Keratinocyte (primary cell): Measurements from ENCODE around the gene GLRX5.

Experiments used
- CTCF ChIP-seq, 3 experiments: IDR thresholded peaks in 1 of 3; conservative IDR thresholded peaks in 1 of 3; optimal IDR thresholded peaks in 1 of 3; 2 replicates in 2 of 3; 3 replicates in 1 of 3; pipeline versions ENCODE3 to v1.5.1; 2011; ENCODE audit warnings: low read length in 3 of 3, mild to moderate bottlenecking in 3 of 3, moderate library complexity in 2 of 3, control low read depth in 1 of 3, inconsistent platforms in 1 of 3; ENCODE audit not compliant: insufficient read depth in 2 of 3; ENCODE audit errors: extremely low read depth in 1 of 3
- EZH2 ChIP-seq: IDR thresholded peaks from one replicate; pipeline ENCODE4 v1.6.1; 2012; ENCODE audit warnings: inconsistent platforms, mild to moderate bottlenecking, low read length, moderate library complexity

DNA sequence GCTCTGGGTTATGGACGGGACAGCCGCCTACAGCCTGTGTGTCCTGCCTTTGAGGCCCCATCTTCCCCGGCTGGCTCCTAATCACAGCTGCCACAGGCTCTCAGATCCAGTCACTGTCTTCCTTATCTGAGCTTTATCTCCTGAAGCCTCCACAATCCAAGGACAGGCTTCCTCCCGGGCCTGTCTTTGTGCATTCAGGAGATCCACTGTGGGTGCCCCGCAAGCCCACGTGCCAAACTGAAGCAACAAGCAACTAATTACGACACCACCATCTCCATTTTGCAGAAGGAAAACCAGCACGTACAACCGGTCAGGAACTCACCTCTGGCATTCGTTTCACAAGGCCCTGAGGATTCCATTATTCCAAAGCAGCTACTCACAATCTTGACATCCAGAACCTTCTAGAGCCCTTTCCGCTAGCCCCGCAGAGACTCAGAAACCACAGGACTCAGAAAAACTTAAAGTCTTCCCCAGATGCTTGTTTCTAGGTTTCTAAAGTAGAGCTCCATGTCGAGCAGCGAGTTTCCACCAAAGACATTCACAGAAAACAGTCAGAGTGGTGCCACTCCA is 32.4 kb upstream of the GLRX5 start:
- TF ChIP-seq CTCF (optimal IDR thresholded peaks at IDR 0.05 in 1 of 3, IDR thresholded peaks at IDR 0.05 in 1 of 3, conservative IDR thresholded peaks at IDR 0.05 in 1 of 3; ENCODE audit: extremely low read depth in 1 of 3, insufficient read depth in 2 of 3, low read length in 3 of 3) (no peak), EZH2 (no peak)
